HFF-Myc (cell line): Measurements from ENCODE around the gene MAP4.

Source experiments
- DNase-seq: peaks from one replicate; pipeline ENCODE4 v3.0.0-alpha.2; 2011; ENCODE audit warnings: low read depth; ENCODE audit errors: extremely low read depth
- H3K4me3 ChIP-seq: replicated peaks from 2 replicates; pipeline ENCODE4 v1.5.1; 2011; ENCODE audit warnings: low read depth, mild to moderate bottlenecking, control low read depth, low read length
- TF ChIP-seq, protein P1 (sequence below): IDR thresholded peaks from 2 replicates; pipeline ENCODE4 v1.5.1; 2012; ENCODE audit warnings: mild to moderate bottlenecking, low read depth, low read length, control low read depth; ENCODE audit errors: missing control alignments

MAP4 gene

GRCh38 chr3:47859956-47860605, 156.1 kb downstream of the MAP4 start:
- no peak overlapping the region for H3K4me3 ChIP-seq
- TF ChIP-seq, protein P1, sequence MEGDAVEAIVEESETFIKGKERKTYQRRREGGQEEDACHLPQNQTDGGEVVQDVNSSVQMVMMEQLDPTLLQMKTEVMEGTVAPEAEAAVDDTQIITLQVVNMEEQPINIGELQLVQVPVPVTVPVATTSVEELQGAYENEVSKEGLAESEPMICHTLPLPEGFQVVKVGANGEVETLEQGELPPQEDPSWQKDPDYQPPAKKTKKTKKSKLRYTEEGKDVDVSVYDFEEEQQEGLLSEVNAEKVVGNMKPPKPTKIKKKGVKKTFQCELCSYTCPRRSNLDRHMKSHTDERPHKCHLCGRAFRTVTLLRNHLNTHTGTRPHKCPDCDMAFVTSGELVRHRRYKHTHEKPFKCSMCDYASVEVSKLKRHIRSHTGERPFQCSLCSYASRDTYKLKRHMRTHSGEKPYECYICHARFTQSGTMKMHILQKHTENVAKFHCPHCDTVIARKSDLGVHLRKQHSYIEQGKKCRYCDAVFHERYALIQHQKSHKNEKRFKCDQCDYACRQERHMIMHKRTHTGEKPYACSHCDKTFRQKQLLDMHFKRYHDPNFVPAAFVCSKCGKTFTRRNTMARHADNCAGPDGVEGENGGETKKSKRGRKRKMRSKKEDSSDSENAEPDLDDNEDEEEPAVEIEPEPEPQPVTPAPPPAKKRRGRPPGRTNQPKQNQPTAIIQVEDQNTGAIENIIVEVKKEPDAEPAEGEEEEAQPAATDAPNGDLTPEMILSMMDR: no peak
- no peak for DNase-seq

DNA sequence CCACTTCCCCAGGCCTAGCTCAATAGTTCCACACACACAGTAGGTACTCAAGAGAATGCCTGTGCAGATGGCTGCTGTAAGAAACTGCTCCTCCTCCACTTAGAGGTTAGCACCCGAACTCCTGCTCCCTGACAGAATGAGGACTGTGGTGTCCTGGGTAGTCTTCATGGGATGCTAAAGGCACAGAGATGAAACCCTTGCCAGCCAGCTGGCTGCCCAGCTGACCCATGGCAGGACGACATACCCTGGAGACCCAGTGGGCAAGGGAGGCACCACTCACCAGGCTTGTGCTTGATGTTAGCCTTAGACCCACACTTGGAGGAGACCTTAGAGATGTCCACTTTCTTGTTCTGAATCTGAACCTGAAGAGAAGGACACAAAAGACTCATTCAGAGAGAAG, 159.1 kb downstream of the MAP4 start:
- DNase-seq: no peak
- TF ChIP-seq, protein P1: no peak
- no peak overlapping the region for H3K4me3 ChIP-seq

DNA sequence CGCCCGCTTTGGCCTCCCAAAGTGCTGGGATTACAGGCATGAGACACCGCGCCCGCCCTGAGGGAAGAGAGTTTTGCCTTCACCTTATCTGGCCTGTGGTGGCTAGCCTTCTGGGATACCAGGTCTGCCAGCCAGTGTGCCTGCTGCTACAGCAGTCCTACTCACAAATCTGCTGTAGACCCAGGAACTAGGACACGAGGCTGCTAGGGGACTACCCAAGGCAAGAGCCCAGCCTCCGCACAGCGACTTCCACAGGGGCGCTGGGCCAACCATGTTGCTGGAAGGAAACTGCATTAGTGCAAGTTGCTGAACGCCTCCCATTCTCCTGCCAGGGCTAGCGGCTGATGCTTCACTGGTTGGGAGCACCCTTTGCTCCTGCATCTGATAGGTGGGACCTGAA, 159.5 kb downstream of the MAP4 start:
- no peak for DNase-seq
- no peak overlapping the region for H3K4me3 ChIP-seq
- TF ChIP-seq, protein P1: no peak

DNA sequence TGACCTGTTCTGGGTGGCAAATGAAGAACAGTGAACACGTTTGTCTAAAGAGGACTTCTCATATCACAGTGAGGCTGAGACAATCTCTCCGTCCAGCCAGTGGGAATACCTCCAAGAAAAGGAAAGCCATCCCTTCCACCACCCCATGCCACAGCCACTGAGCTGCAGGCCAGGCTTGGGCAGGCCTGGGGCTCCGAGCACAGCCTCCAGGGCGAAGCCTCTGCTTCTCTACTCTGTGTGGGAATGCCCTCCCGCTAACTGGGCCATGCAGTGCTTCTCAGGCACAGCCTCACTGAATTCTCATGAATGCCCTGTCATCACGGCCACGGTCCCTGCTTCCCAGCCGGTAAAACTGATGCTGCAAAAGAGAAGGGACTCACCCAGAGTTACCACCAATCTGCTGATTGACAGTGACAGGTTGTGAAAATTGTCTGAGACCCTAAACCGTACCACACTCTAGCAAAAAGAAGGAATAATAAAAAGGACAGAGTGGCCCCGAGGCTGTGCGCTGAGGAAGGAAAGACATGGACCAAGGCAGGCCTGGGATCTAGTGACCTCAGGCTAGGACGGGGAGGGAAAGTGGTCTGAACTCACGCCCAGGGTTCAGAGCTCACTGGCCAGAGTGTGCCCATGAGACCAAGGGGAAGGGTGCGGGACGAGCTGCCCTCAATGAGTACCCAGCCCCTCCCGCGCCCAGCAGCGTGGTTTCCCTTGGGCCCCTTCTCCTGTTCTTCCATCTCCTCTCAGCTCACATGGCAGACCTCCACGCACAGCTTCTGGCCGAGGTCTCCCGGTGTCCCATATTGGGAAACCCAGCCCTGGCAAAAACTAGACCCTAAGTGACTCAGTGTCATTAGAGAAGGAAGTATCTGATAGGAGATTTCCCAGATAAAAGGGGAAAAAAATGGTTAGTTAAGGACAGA, 160.5 kb downstream of the MAP4 start:
- TF ChIP-seq, protein P1: no peak
- H3K4me3 ChIP-seq: no peak overlapping the region
- no peak for DNase-seq

GRCh38 chr3:47854720-47855455, 161.3 kb downstream of the MAP4 start:
- H3K4me3 ChIP-seq: no peak overlapping the region
- TF ChIP-seq, protein P1: no peak
- DNase-seq: no peak

GRCh38 chr3:47854267-47854666, 161.9 kb downstream of the MAP4 start:
- no peak for DNase-seq
- no peak overlapping the region for H3K4me3 ChIP-seq
- TF ChIP-seq, protein P1: no peak
